ENCODE data around the gene FILIP1. TPM values are rescaled to one million over a fixed set of nuclear protein-coding genes. Genes with fewer than 3 reads are reported as not detected.

The FILIP1 gene
- total and polyA plus RNA-seq, 10 of the 15 experiments (the other 5 are each of a cell fraction or from before 2014, with no cell fraction given), result 0.23 to 2.0 (median 0.44) TPM

DNA sequence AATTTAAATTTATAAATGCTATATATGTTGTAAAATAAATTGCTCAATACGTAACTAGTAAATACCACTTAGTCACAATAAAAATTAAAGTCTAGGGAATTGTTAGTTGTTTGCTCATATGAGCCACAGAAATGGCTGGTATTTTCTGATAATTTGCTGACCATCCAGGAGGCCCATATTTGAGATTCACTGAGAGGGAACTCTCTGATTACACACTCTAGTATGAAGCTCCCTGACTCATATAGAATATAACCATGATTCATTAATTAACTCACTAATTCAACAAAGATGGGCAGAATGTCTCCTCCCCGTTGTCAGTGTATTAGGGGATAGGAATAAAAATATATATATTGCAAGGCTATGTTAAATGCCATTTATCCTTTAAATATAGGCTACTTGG, 162.4 kb downstream of the FILIP1 start (continued):
- TF ChIP-seq ZSCAN29 (IDR thresholded peaks at IDR 0.05), result no peak

GRCh38 chr6:75329703-75330102, 163.9 kb downstream of the FILIP1 start:
- in situ Hi-C loops (cut with MboI) (no loop called here), intact Hi-C loops (cut with micrococcal nuclease; ENCODE audit: unreplicated experiment) (no loop called here)
- Histone ChIP-seq H3K9ac (ENCODE audit: control insufficient read depth, insufficient read depth, low read length) (no peak overlapping the region), H3K27ac (ENCODE audit: control insufficient read depth, insufficient read depth) (no peak overlapping the region), H3K36me3 (ENCODE audit: control insufficient read depth in 2 of 2, insufficient read depth in 2 of 2, low read length in 1 of 2) (no peaks in the 10 kb centered on the region), H3K79me2 (ENCODE audit: control insufficient read depth, insufficient read depth, low read length) (no peaks in the 10 kb centered on the region), H3K9me3 (replicated peaks; ENCODE audit: control insufficient read depth, insufficient read depth, low read length) (no peaks in the 10 kb centered on the region), H3K4me2 (ENCODE audit: control insufficient read depth, insufficient read depth) (no peak overlapping the region), H3K27me3 (replicated peaks in 1 of 2; ENCODE audit: control insufficient read depth in 2 of 2, insufficient read depth in 2 of 2, low read length in 1 of 2) (no peaks in the 10 kb centered on the region; a peak in 1 of 4 replicates), H3K4me3 (no peak overlapping the region), H2AFZ (ENCODE audit: control insufficient read depth, low read depth, low read length) (no peak overlapping the region), H3K4me1 (ENCODE audit: control insufficient read depth, insufficient read depth, low read length) (no peaks in the 10 kb centered on the region), H4K20me1 (ENCODE audit: control insufficient read depth, insufficient read depth) (no peaks in the 10 kb centered on the region)
- no peak for DNase-seq (ENCODE audit: low read depth, low spot score)
- CTCF ChIA-PET, result interaction anchor here (1.0 to 2.0 kb wide), 3 partner anchors 9 to 62 kb away, joined by 3 to 5 read pairs (median 3); no protein-coding TSS in a partner anchor
- POLR2A ChIA-PET, result interaction anchor here (0.8 kb wide), 1 partner anchor 19 kb away, joined by 6 read pairs; no protein-coding TSS in a partner anchor
- RAD21 ChIA-PET (ENCODE audit: unreplicated experiment), result no interaction called here
- no peak for FAIRE-seq
- SMC1A ChIA-PET (ENCODE audit: uncharacterized antibody, unreplicated experiment), result interaction anchor here (1.0 to 1.2 kb wide), 3 partner anchors 8 to 116 kb away, joined by 3 read pairs; no protein-coding TSS in a partner anchor
- no TSS peak for BruUV-seq (replicated peaks)
- no peak for TF ChIP-seq SPI1 (IDR thresholded peaks at IDR 0.05; ENCODE audit: borderline replicate concordance, insufficient read depth, low read depth, low read length)
- TF ChIP-seq RAD51 (IDR thresholded peaks at IDR 0.05), result no peak
- no peak for TF ChIP-seq PRDM15 (CRISPR knock-in tag; IDR thresholded peaks at IDR 0.05)
- TF ChIP-seq WRNIP1 (IDR thresholded peaks at IDR 0.05; ENCODE audit: borderline replicate concordance, low read depth, low read length), result no peak
- TF ChIP-seq BHLHE40 (IDR thresholded peaks at IDR 0.05; ENCODE audit: borderline replicate concordance in 1 of 2, low read depth in 2 of 2, low read length in 1 of 2), result no peak
- TF ChIP-seq E4F1 (IDR thresholded peaks at IDR 0.05; ENCODE audit: borderline replicate concordance, partially characterized antibody), result no peak
- no peak for TF ChIP-seq HDGF (IDR thresholded peaks at IDR 0.05)
- TF ChIP-seq PAX5 (IDR thresholded peaks at IDR 0.05; ENCODE audit: borderline replicate concordance, low read depth, low read length), result no peak
- TF ChIP-seq CBX5 (IDR thresholded peaks at IDR 0.05; ENCODE audit: low read depth), result no peak
- no peak for TF ChIP-seq RUNX3 (IDR thresholded peaks at IDR 0.05; ENCODE audit: low read length)
- no peak for TF ChIP-seq CHD2 (IDR thresholded peaks at IDR 0.05; ENCODE audit: borderline replicate concordance, low read depth, low read length)
- 79% methylated on average over 1 of the region's 1 CpG for WGBS (ENCODE audit: insufficient coverage, insufficient replicate concordance, low lambda C conversion rate, missing lambda C conversion rate)
- ATAC-seq, result no peak

All from GM12878 (cell line).